Type B pancreatic cell (in vitro differentiated cells): Measurements from ENCODE around the gene PTPN1. TPM values are rescaled to one million over a fixed set of nuclear protein-coding genes. Genes with fewer than 3 reads are reported as not detected.

Experiments used
- DNase-seq: peaks from one replicate; pipeline ENCODE4 v3.0.0; 2021; ENCODE audit warnings: mixed read lengths; ENCODE audit not compliant: unreplicated experiment; ENCODE audit errors: extremely low spot score
- H3K27ac Mint-ChIP-seq: 2 replicates; pipeline ENCODE4 v1.8.0; 2021; ENCODE audit warnings: mild to moderate bottlenecking, mixed read lengths
- H3K27me3 Mint-ChIP-seq: 2 replicates; pipeline ENCODE4 v1.8.0; 2021; ENCODE audit warnings: mixed read lengths
- H3K36me3 Mint-ChIP-seq: 2 replicates; pipeline ENCODE4 v1.8.0; 2021; ENCODE audit warnings: mixed read lengths
- H3K4me1 Mint-ChIP-seq: one replicate; pipeline ENCODE4 v1.8.0; 2021; ENCODE audit warnings: mixed read lengths; ENCODE audit not compliant: unreplicated experiment
- H3K4me3 Mint-ChIP-seq: 2 replicates; pipeline ENCODE4 v1.8.0; 2021; ENCODE audit warnings: mild to moderate bottlenecking, mixed read lengths
- H3K9me3 Mint-ChIP-seq: 2 replicates; pipeline ENCODE4 v1.8.0; 2021; ENCODE audit warnings: mixed read lengths
- CTCF ChIP-seq: fragments of 200-600 bp; sonication (generic); conservative IDR thresholded peaks from 2 replicates; pipeline ENCODE4 v1.5.0; 2021; ENCODE audit warnings: antibody characterized with exemption, mild to moderate bottlenecking
- total RNA-seq: library from RNA; stranded (reverse); gene quantifications from 2 replicates; pipeline ENCODE4 v1.2.1, GENCODE V29; 2021; ENCODE audit warnings: low replicate concordance

Gene PTPN1
- total RNA-seq, 1 donor from 2014 or later: 27.6 TPM

- no peaks in the 10 kb centered on the region for H3K9me3 Mint-ChIP-seq
Observed at GRCh38 chr20:50551288-50551687, 41.1 kb downstream of the PTPN1 start.

GRCh38 chr20:50552979-50553378, 42.8 kb downstream of the PTPN1 start:
- no peak for DNase-seq
- no peak for TF ChIP-seq CTCF
- peaks cover 5% of the 10 kb centered on the region for H3K36me3 Mint-ChIP-seq
- H3K27ac Mint-ChIP-seq: no peak overlapping the region
- no peaks in the 10 kb centered on the region for H3K27me3 Mint-ChIP-seq
- H3K4me3 Mint-ChIP-seq: no peak overlapping the region
- H3K9me3 Mint-ChIP-seq: no peaks in the 10 kb centered on the region
- peaks cover 11% of the 10 kb centered on the region for H3K4me1 Mint-ChIP-seq

More at GRCh38 chr20:50551288-50551687, 41.1 kb downstream of the PTPN1 start:
- H3K4me1 Mint-ChIP-seq: peaks cover 18% of the 10 kb centered on the region
- H3K27me3 Mint-ChIP-seq: no peaks in the 10 kb centered on the region
- no peak for TF ChIP-seq CTCF
- DNase-seq: no peak
- H3K27ac Mint-ChIP-seq: peak overlapping the region; percentile 82
- no peak overlapping the region for H3K4me3 Mint-ChIP-seq
- H3K36me3 Mint-ChIP-seq: peaks cover 5% of the 10 kb centered on the region

GRCh38 chr20:50554694-50555579, 44.8 kb downstream of the PTPN1 start:
- Mint-ChIP-seq H3K4me3 (no peak overlapping the region), H3K36me3 (peaks cover 4% of the 10 kb centered on the region), H3K27me3 (no peaks in the 10 kb centered on the region), H3K27ac (no peak overlapping the region), H3K9me3 (no peaks in the 10 kb centered on the region), H3K4me1 (peaks cover 2% of the 10 kb centered on the region)
- no peak for DNase-seq
- no peak for TF ChIP-seq CTCF

- Mint-ChIP-seq H3K4me1 (no peaks in the 10 kb centered on the region), H3K36me3 (peaks cover 4% of the 10 kb centered on the region), H3K4me3 (no peak overlapping the region), H3K27me3 (no peaks in the 10 kb centered on the region), H3K27ac (no peak overlapping the region), H3K9me3 (no peaks in the 10 kb centered on the region)
- no peak for TF ChIP-seq CTCF
- DNase-seq: no peak
Observed at GRCh38 chr20:50555662-50556061, 45.5 kb downstream of the PTPN1 start.

- peaks cover 16% of the 10 kb centered on the region for H3K4me1 Mint-ChIP-seq
- peaks cover 11% of the 10 kb centered on the region for H3K36me3 Mint-ChIP-seq
- H3K4me3 Mint-ChIP-seq: no peak overlapping the region
- H3K9me3 Mint-ChIP-seq: no peaks in the 10 kb centered on the region
- TF ChIP-seq CTCF: no peak
- no peak overlapping the region for H3K27ac Mint-ChIP-seq
- no peak for DNase-seq
- H3K27me3 Mint-ChIP-seq: no peaks in the 10 kb centered on the region
Observed at GRCh38 chr20:50557549-50558134, 47.5 kb downstream of the PTPN1 start.
